AG04449 (cell line): Measurements from ENCODE around the gene EHMT1.

Experiments
- CTCF ChIA-PET: fragments of 350-600 bp; formaldehyde crosslinking; extraction: SDS; loops from one replicate; lab custom pipeline; 2021; ENCODE audit warnings: antibody characterized with exemption; lab: Yijun Ruan, JAX
- POLR2A ChIA-PET: fragments of 400-600, 350-600 bp; formaldehyde crosslinking; extraction: SDS; loops from one replicate; lab custom pipeline; 2020; ENCODE audit warnings: antibody characterized with exemption, inconsistent platforms; lab: Yijun Ruan, JAX
- DNase-seq: peaks from one replicate; pipeline ENCODE4 v3.0.0-alpha.2; 2010; ENCODE audit warnings: low read depth, low spot score
- H3K4me3 ChIP-seq: 2 replicates; pipeline ENCODE4 v1.5.1; 2011; ENCODE audit warnings: low read depth, mild to moderate bottlenecking, control low read depth, low read length
- CTCF ChIP-seq: IDR thresholded peaks from one replicate; pipeline ENCODE4 v1.5.1; 2011; ENCODE audit warnings: mild to moderate bottlenecking, moderate library complexity, low read length, control low read depth, inconsistent platforms; ENCODE audit not compliant: insufficient read depth; ENCODE audit errors: missing control alignments

The EHMT1 gene

GRCh38 chr9:137781906-137782585 lies 163.2 kb downstream of the EHMT1 start:
- DNase-seq: no peak
- CTCF ChIA-PET: interaction anchor here (1.1 kb wide), 1 partner anchor 109 kb away, joined by 4 read pairs; no protein-coding TSS in a partner anchor
- no peak overlapping the region for H3K4me3 ChIP-seq
- TF ChIP-seq CTCF: no peak
- POLR2A ChIA-PET: no interaction called here

- H3K4me3 ChIP-seq: no peak overlapping the region
- CTCF ChIA-PET: no interaction called here
- POLR2A ChIA-PET: no interaction called here
- no peak for TF ChIP-seq CTCF
- DNase-seq: no peak
These were observed 164.7 kb downstream of the EHMT1 start for GRCh38 chr9:137783521-137783920.

GRCh38 chr9:137784046-137784445 lies 165.2 kb downstream of the EHMT1 start:
- no peak for DNase-seq
- ChIA-PET CTCF (interaction anchor here (1.0 to 1.9 kb wide), 2 partner anchors 110 to 111 kb away, joined by 3 to 6 read pairs; no protein-coding TSS in a partner anchor), POLR2A (no interaction called here)
- TF ChIP-seq CTCF: no peak
- H3K4me3 ChIP-seq: no peak overlapping the region

- TF ChIP-seq CTCF: no peak
- DNase-seq: no peak
- CTCF ChIA-PET: interaction anchor here (0.9 to 1.9 kb wide), 3 partner anchors 13 to 112 kb away, joined by 3 to 6 read pairs (median 4); no protein-coding TSS in a partner anchor
- POLR2A ChIA-PET: no interaction called here
- no peak overlapping the region for H3K4me3 ChIP-seq
These were observed 166.1 kb downstream of the EHMT1 start for GRCh38 chr9:137784641-137785513.

- no peak overlapping the region for H3K4me3 ChIP-seq
- POLR2A ChIA-PET: no interaction called here
- DNase-seq: no peak
- no peak for TF ChIP-seq CTCF
- CTCF ChIA-PET: interaction anchor here (0.6 to 1.9 kb wide), 3 partner anchors 13 to 113 kb away, joined by 3 to 6 read pairs (median 4); no protein-coding TSS in a partner anchor
These were observed 166.9 kb downstream of the EHMT1 start for GRCh38 chr9:137785704-137786161.

GRCh38 chr9:137786511-137786920 lies 167.7 kb downstream of the EHMT1 start:
- no peak for TF ChIP-seq CTCF
- no peak overlapping the region for H3K4me3 ChIP-seq
- DNase-seq: no peak
- ChIA-PET CTCF (no interaction called here), POLR2A (no interaction called here)
